ENCODE data around the gene OR2K2. TPM values are rescaled to one million over a fixed set of nuclear protein-coding genes. Genes with fewer than 3 reads are reported as not detected.
"Not testable (repeated sequence)": the region's sequence is repeated elsewhere in the genome, so short reads cannot be mapped to it uniquely, and the experiment has no call there.

Gene OR2K2
- polyA plus RNA-seq, 1 donor (not counting 4 experiments of a cell fraction or from before 2014, with no cell fraction given), result not detected

GRCh38 chr9:111282845-111283244 is 47.2 kb downstream of the OR2K2 start:
- H3K79me2 ChIP-seq (ENCODE audit: control insufficient read depth, insufficient read depth, low read length), result no peaks in the 10 kb centered on the region
- FAIRE-seq (no peak), DNase-seq (ENCODE audit: low read depth, low spot score) (no peak)
- H3K4me1 ChIP-seq (ENCODE audit: control insufficient read depth, extremely low read depth, insufficient read depth, low read length), result peaks cover 3% of the 10 kb centered on the region
- no peaks in the 10 kb centered on the region for H3K9me1 ChIP-seq (ENCODE audit: control insufficient read depth, extremely low read depth, insufficient read depth, low read length)
- no peak overlapping the region for H3K9ac ChIP-seq (ENCODE audit: control insufficient read depth, extremely low read depth, insufficient read depth, low read length)
- no peak overlapping the region for H3K27ac ChIP-seq (ENCODE audit: control insufficient read depth, insufficient read depth, low read length)
- H3K4me3 ChIP-seq (ENCODE audit: control insufficient read depth in 2 of 3, extremely low read depth in 1 of 3, insufficient read depth in 2 of 3, low read depth in 1 of 3, low read length in 3 of 3), result no peak overlapping the region
- H2AFZ ChIP-seq (ENCODE audit: control insufficient read depth, low read length), result no peak overlapping the region
- no peaks in the 10 kb centered on the region for H3K36me3 ChIP-seq (ENCODE audit: control insufficient read depth in 2 of 2, extremely low read depth in 1 of 2, insufficient read depth in 2 of 2, low read length in 2 of 2)
- no peaks in the 10 kb centered on the region for H3K9me3 ChIP-seq (ENCODE audit: control insufficient read depth, low read depth, low read length)
- H4K20me1 ChIP-seq (ENCODE audit: control insufficient read depth, extremely low read depth, insufficient read depth, low read length), result no peaks in the 10 kb centered on the region
- H3K27me3 ChIP-seq (ENCODE audit: control insufficient read depth, extremely low read depth, insufficient read depth, low read length), result no peaks in the 10 kb centered on the region
- H3K4me2 ChIP-seq (ENCODE audit: control insufficient read depth, extremely low read depth, insufficient read depth, low read depth, low read length), result no peak overlapping the region
- dilution Hi-C loops (cut with MboI; ENCODE audit: extremely low pct_ligation_motif_present, low sequenced_read_pairs), result no loop called here
- TF ChIP-seq CTCF (optimal IDR thresholded peaks at IDR 0.05 in 1 of 3, IDR thresholded peaks at IDR 0.05 in 1 of 3, conservative IDR thresholded peaks at IDR 0.05 in 1 of 3; ENCODE audit: extremely low read depth in 1 of 3, insufficient read depth in 2 of 3, low read length in 3 of 3) (no peak), EZH2 (IDR thresholded peaks at IDR 0.05; ENCODE audit: low read length) (no peak)

- H3K79me2 ChIP-seq (ENCODE audit: control insufficient read depth, insufficient read depth, low read length); FAIRE-seq; DNase-seq (ENCODE audit: low read depth, low spot score); H4K20me1 ChIP-seq (ENCODE audit: control insufficient read depth, extremely low read depth, insufficient read depth, low read length); H2AFZ ChIP-seq (ENCODE audit: control insufficient read depth, low read length); H3K27ac ChIP-seq (ENCODE audit: control insufficient read depth, insufficient read depth, low read length); H3K27me3 ChIP-seq (ENCODE audit: control insufficient read depth, extremely low read depth, insufficient read depth, low read length); H3K4me3 ChIP-seq (ENCODE audit: control insufficient read depth in 2 of 3, extremely low read depth in 1 of 3, insufficient read depth in 2 of 3, low read depth in 1 of 3, low read length in 3 of 3); H3K9ac ChIP-seq (ENCODE audit: control insufficient read depth, extremely low read depth, insufficient read depth, low read length); H3K4me2 ChIP-seq (ENCODE audit: control insufficient read depth, extremely low read depth, insufficient read depth, low read depth, low read length); H3K9me1 ChIP-seq (ENCODE audit: control insufficient read depth, extremely low read depth, insufficient read depth, low read length); dilution Hi-C loops (cut with MboI; ENCODE audit: extremely low pct_ligation_motif_present, low sequenced_read_pairs); H3K36me3 ChIP-seq (ENCODE audit: control insufficient read depth in 2 of 2, extremely low read depth in 1 of 2, insufficient read depth in 2 of 2, low read length in 2 of 2); H3K4me1 ChIP-seq (ENCODE audit: control insufficient read depth, extremely low read depth, insufficient read depth, low read length); H3K9me3 ChIP-seq (ENCODE audit: control insufficient read depth, low read depth, low read length): not testable (repeated sequence)
Measured at GRCh38 chr9:111280795-111281194, 49.2 kb downstream of the OR2K2 start.

Other genes with a start within 250 kb of the OR2K2 start
- gene ECPAS, start 154.2 kb upstream of the OR2K2 start, polyA plus RNA-seq, result 33.5 to 53.5 TPM (median 46.2 TPM) in 3 replicates
- gene ZNF483, start 195.0 kb upstream of the OR2K2 start, polyA plus RNA-seq, result 0.46 to 0.90 TPM (median 0.60 TPM) in 3 replicates

All from keratinocyte (primary cell).